IMR-90 (cell line): ENCODE measurements around the gene GCH1. TPM values are rescaled to one million over a fixed set of nuclear protein-coding genes. Genes with fewer than 3 reads are reported as not detected.
A peak's percentile ranks its signal among the peaks of the same experiment; 100 is the strongest.

ENCODE experiments used
- ATAC-seq: fragments of 200-7000 bp; cut with Tn5 transposase; 2 replicates; pipeline ENCODE4 v1.9.1; 2020; ENCODE audit warnings: low read depth, mild to moderate bottlenecking, moderate library complexity
- BruUV-seq: library from RNA; stranded (reverse); fragments of 400-500 nt; replicated peaks from 2 replicates; lab custom pipeline; 2021; lab: Mats Ljungman, UMichigan
- CTCF ChIA-PET: fragments of 300-600 bp; formaldehyde crosslinking; extraction: SDS; loops from one replicate; lab custom pipeline; 2021; ENCODE audit warnings: antibody characterized with exemption; lab: Yijun Ruan, JAX
- POLR2A ChIA-PET: fragments of 300-600 bp; sonication (Branson Sonifier 250); formaldehyde crosslinking; loops from one replicate; lab custom pipeline; 2022; ENCODE audit warnings: antibody characterized with exemption; ENCODE audit not compliant: unreplicated experiment; lab: Charles Lee
- DNase-seq: peaks from one replicate; pipeline ENCODE4 v3.0.0; 2013
- H2AFZ ChIP-seq: replicated peaks from 2 replicates; pipeline ENCODE3; 2013; ENCODE audit warnings: low read length, mild to moderate bottlenecking; ENCODE audit not compliant: poor library complexity
- H2AK5ac ChIP-seq: 2 replicates; pipeline ENCODE4 v1.6.1; 2013; ENCODE audit warnings: low read depth, low read length, inconsistent platforms
- H2AK9ac ChIP-seq: replicated peaks from 2 replicates; pipeline ENCODE3; 2013; ENCODE audit warnings: mild to moderate bottlenecking, low read depth, low read length, moderate library complexity; ENCODE audit not compliant: poor library complexity
- H2BK120ac ChIP-seq: 2 replicates; pipeline ENCODE4 v1.6.1; 2013; ENCODE audit warnings: low read depth, low read length, inconsistent platforms
- H2BK15ac ChIP-seq: 3 replicates; pipeline ENCODE4 v1.6.1; 2013; ENCODE audit warnings: low read depth, low read length, inconsistent platforms
- H2BK20ac ChIP-seq: 2 replicates; pipeline ENCODE4 v1.6.1; 2013; ENCODE audit warnings: low read depth, mild to moderate bottlenecking, inconsistent platforms, low read length, moderate library complexity
- H2BK5ac ChIP-seq: 2 replicates; pipeline ENCODE4 v1.6.1; 2013; ENCODE audit warnings: mild to moderate bottlenecking, low read depth, low read length, inconsistent platforms; ENCODE audit not compliant: poor library complexity, severe bottlenecking
- H3K14ac ChIP-seq: replicated peaks from 2 replicates; pipeline ENCODE4 v1.6.1; 2013; ENCODE audit warnings: low read depth, low read length, inconsistent platforms
- H3K18ac ChIP-seq: 2 replicates; pipeline ENCODE4 v1.6.1; 2013; ENCODE audit warnings: low read depth, low read length, control low read depth
- H3K23ac ChIP-seq: 2 replicates; pipeline ENCODE4 v1.6.1; 2013; ENCODE audit warnings: low read depth, low read length, inconsistent platforms
- H3K27ac ChIP-seq: 2 replicates; pipeline ENCODE4 v1.5.1; 2013; ENCODE audit warnings: mild to moderate bottlenecking, control low read depth, low read length; ENCODE audit not compliant: insufficient read depth
- H3K27me3 ChIP-seq: 2 replicates; pipeline ENCODE4 v1.6.1; 2013; ENCODE audit warnings: low read length; ENCODE audit not compliant: control insufficient read depth, insufficient read depth
- H3K36me3 ChIP-seq: 2 replicates; pipeline ENCODE4 v1.6.1; 2013; ENCODE audit warnings: low read length, mixed read lengths; ENCODE audit not compliant: control insufficient read depth, insufficient read depth
- H3K4ac ChIP-seq: 2 replicates; pipeline ENCODE4 v1.6.1; 2013; ENCODE audit warnings: low read depth, low read length, inconsistent platforms
- H3K4me1 ChIP-seq: 2 replicates; pipeline ENCODE4 v1.6.1; 2013; ENCODE audit warnings: low read length, mixed read lengths; ENCODE audit not compliant: control insufficient read depth, insufficient read depth
- H3K4me2 ChIP-seq: 2 replicates; pipeline ENCODE4 v1.6.1; 2013; ENCODE audit warnings: low read depth, mild to moderate bottlenecking, control low read depth, low read length, moderate library complexity
- H3K4me3 ChIP-seq: 2 replicates; pipeline ENCODE4 v1.5.1; 2013; ENCODE audit warnings: low read depth, mild to moderate bottlenecking, control low read depth, low read length, moderate library complexity; ENCODE audit not compliant: insufficient read depth
- H3K56ac ChIP-seq: 2 replicates; pipeline ENCODE4 v1.6.1; 2013; ENCODE audit warnings: low read length, inconsistent platforms; ENCODE audit not compliant: insufficient read depth; ENCODE audit errors: extremely low read depth
- H3K79me1 ChIP-seq, 2 experiments: 2 replicates each; pipeline ENCODE4 v1.6.1; 2013; ENCODE audit warnings: low read length in 2 of 2, inconsistent platforms in 1 of 2, low read depth in 1 of 2
- H3K9ac ChIP-seq: 2 replicates; pipeline ENCODE4 v1.6.1; 2013; ENCODE audit warnings: low read depth, low read length, control low read depth
- H3K9me1 ChIP-seq: 2 replicates; pipeline ENCODE4 v1.6.1; 2013; ENCODE audit warnings: low read length, inconsistent platforms; ENCODE audit not compliant: insufficient read depth
- H3K9me3 ChIP-seq: 2 replicates; pipeline ENCODE4 v1.6.1; 2013; ENCODE audit warnings: low read length; ENCODE audit not compliant: control insufficient read depth, insufficient read depth
- H4K20me1 ChIP-seq: 2 replicates; pipeline ENCODE4 v1.6.1; 2013; ENCODE audit warnings: low read length, inconsistent platforms; ENCODE audit not compliant: insufficient read depth
- H4K5ac ChIP-seq: 2 replicates; pipeline ENCODE4 v1.6.1; 2013; ENCODE audit warnings: mild to moderate bottlenecking, low read depth, low read length, control low read depth
- H4K8ac ChIP-seq, 2 experiments: 2 replicates each; pipeline ENCODE4 v1.6.1; 2013; ENCODE audit warnings: low read depth in 2 of 2, low read length in 2 of 2, control low read depth in 1 of 2, inconsistent platforms in 1 of 2
- H4K91ac ChIP-seq: 2 replicates; pipeline ENCODE4 v1.6.1; 2013; ENCODE audit warnings: low read depth, low read length, inconsistent platforms; ENCODE audit not compliant: insufficient read depth
- FOS ChIP-seq: fragments of 150-350 bp; IDR thresholded peaks from 2 replicates; pipeline ENCODE4 v1.6.1; 2016; ENCODE audit warnings: low read depth, low read length
- POLR2A ChIP-seq: IDR thresholded peaks from 2 replicates; pipeline ENCODE4 v1.6.1; 2012; ENCODE audit warnings: mild to moderate bottlenecking, low read depth, low read length
- dilution Hi-C: fragments of 300-500 bp; cut with HindIII; formaldehyde crosslinking; loops from one replicate; pipeline ENCODE4 v1.14.3; 2018; ENCODE audit warnings: low sequenced_read_pairs; ENCODE audit not compliant: unreplicated experiment
- in situ Hi-C: fragments of 300-500 bp; cut with MboI; formaldehyde crosslinking; loops from 3 replicates; pipeline ENCODE4 v1.14.3; 2019; ENCODE audit warnings: low sequenced_read_pairs, inconsistent platforms, mixed read lengths
- intact Hi-C: fragments of 100-400 bp; cut with micrococcal nuclease; formaldehyde crosslinking; loops from 2 replicates; pipeline ENCODE4 v1.10.0; 2022
- polyA plus RNA-seq, 3 experiments: library from polyadenylated mRNA; depleted of rRNA; stranded (reverse); fragments of >200 nt; gene quantifications; 2 replicates each; pipeline ENCODE4 v1.2.3, GENCODE V29; 2012; ENCODE audit warnings: low replicate concordance in 1 of 3
- total RNA-seq: library from RNA; depleted of rRNA; stranded (reverse); fragments of >200 nt; gene quantifications from 2 replicates; pipeline ENCODE4 v1.2.3, GENCODE V29; 2012

The GCH1 gene
- total and polyA plus RNA-seq, 2 of the 4 experiments (the other 2 are of a cell fraction), result 0.54 to 0.74 TPM

GRCh38 chr14:54796961-54797360 is 105.7 kb downstream of the GCH1 start:
- H3K18ac ChIP-seq, result no peak overlapping the region
- no peak overlapping the region for H3K27ac ChIP-seq
- intact Hi-C loops (no loop called here), in situ Hi-C loops (no loop called here), dilution Hi-C loops (no loop called here)
- H4K91ac ChIP-seq, result peak overlapping the region; percentile 39; the same call in 1 of the 2 replicates
- peaks cover 13% of the 10 kb centered on the region for H3K4me1 ChIP-seq
- H3K14ac ChIP-seq, result no peak overlapping the region
- 0 out of 2 replicates have a peak overlapping the region, but pooled peaks have one; percentile 19 for H2AK5ac ChIP-seq
- peak overlapping the region; percentile 39 for H2AK9ac ChIP-seq
- no peak overlapping the region for H3K9ac ChIP-seq
- no peak overlapping the region for H3K23ac ChIP-seq
- POLR2A ChIA-PET, result no interaction called here
- peaks cover 7% of the 10 kb centered on the region; the same call in 1 of the 2 replicates for H3K36me3 ChIP-seq
- H2BK120ac ChIP-seq, result peak overlapping the region; percentile 23; the same call in 1 of the 2 replicates
- no peak overlapping the region for H4K5ac ChIP-seq
- H4K20me1 ChIP-seq, result no peaks in the 10 kb centered on the region
- H3K27me3 ChIP-seq, result no peaks in the 10 kb centered on the region
- no TSS peak for BruUV-seq
- peak; percentile 78 for ATAC-seq
- H2AFZ ChIP-seq, result no peak overlapping the region
- TF ChIP-seq FOS (0 out of 2 replicates have a peak, but pooled peaks have one; percentile 19), POLR2A (no peak)
- H3K4ac ChIP-seq, result 0 out of 2 replicates have a peak overlapping the region, but pooled peaks have one; percentile 17
- peak; percentile 81 for DNase-seq
- H3K4me3 ChIP-seq, result no peak overlapping the region
- no peak overlapping the region for H2BK20ac ChIP-seq
- H2BK15ac ChIP-seq, result no peak overlapping the region
- no peak overlapping the region for H2BK5ac ChIP-seq
- H4K8ac ChIP-seq, result no peak overlapping the region
- H3K4me2 ChIP-seq, result peak overlapping the region; percentile 29; the same call in 1 of the 2 replicates
- peaks cover 4% of the 10 kb centered on the region; the same call in 1 of the 2 replicates for H3K9me1 ChIP-seq
- H3K79me1 ChIP-seq, result no peaks in the 10 kb centered on the region
- CTCF ChIA-PET, result interaction anchor here (0.6 to 1.6 kb wide), 4 partner anchors 9 to 481 kb away, joined by 3 to 5 read pairs (median 4); no protein-coding TSS in a partner anchor
- H3K56ac ChIP-seq, result no peak overlapping the region
- peaks cover 7% of the 10 kb centered on the region for H3K9me3 ChIP-seq
